NCI-H345 treated with DMSO at 0.1 percent for 48 hours (cell line): ENCODE measurements around the gene PRKCA.
"Not testable (repeated sequence)": the region's sequence is repeated elsewhere in the genome, so short reads cannot be mapped to it uniquely, and the experiment has no call there.

Experiments
- DNase-seq: peaks from one replicate; lab custom pipeline; 2025; ENCODE audit not compliant: unreplicated experiment; lab: John Stamatoyannopoulos, UW

Gene PRKCA

GRCh38 chr17:66432996-66433551 is 130.7 kb downstream of the PRKCA start:
- no peak for DNase-seq

GRCh38 chr17:66435182-66435581 is 132.8 kb downstream of the PRKCA start:
- DNase-seq: no peak

GRCh38 chr17:66436631-66437030 is 134.2 kb downstream of the PRKCA start:
- no peak for DNase-seq

GRCh38 chr17:66437476-66438026 is 135.1 kb downstream of the PRKCA start:
- no peak for DNase-seq

GRCh38 chr17:66438101-66438500 is 135.7 kb downstream of the PRKCA start:
- DNase-seq: no peak

- DNase-seq: no peak
These were observed 138.8 kb downstream of the PRKCA start for GRCh38 chr17:66441101-66441661.

GRCh38 chr17:66443166-66443565 is 140.8 kb downstream of the PRKCA start:
- no peak for DNase-seq

- DNase-seq: no peak
These were observed 141.2 kb downstream of the PRKCA start for GRCh38 chr17:66443606-66444005.

GRCh38 chr17:66444031-66444430 is 141.6 kb downstream of the PRKCA start:
- DNase-seq: no peak

- no peak for DNase-seq
These were observed 142.8 kb downstream of the PRKCA start for GRCh38 chr17:66445229-66445628.

GRCh38 chr17:66446419-66446818 is 144.0 kb downstream of the PRKCA start:
- no peak for DNase-seq

- DNase-seq: no peak
These were observed 144.7 kb downstream of the PRKCA start for GRCh38 chr17:66447159-66447558.

GRCh38 chr17:66448026-66448639 is 145.7 kb downstream of the PRKCA start:
- DNase-seq: no peak

GRCh38 chr17:66449418-66449977 is 147.1 kb downstream of the PRKCA start:
- no peak for DNase-seq

- DNase-seq: no peak
These were observed 147.8 kb downstream of the PRKCA start for GRCh38 chr17:66450008-66450851.

- no peak for DNase-seq
These were observed 148.4 kb downstream of the PRKCA start for GRCh38 chr17:66450852-66451158.

- no peak for DNase-seq
These were observed 149.1 kb downstream of the PRKCA start for GRCh38 chr17:66451188-66452149.

GRCh38 chr17:66455060-66455459 is 152.6 kb downstream of the PRKCA start:
- DNase-seq: no peak

- DNase-seq: not testable (repeated sequence)
These were observed 155.1 kb downstream of the PRKCA start for GRCh38 chr17:66457499-66457898.

GRCh38 chr17:66458782-66459181 is 156.4 kb downstream of the PRKCA start:
- no peak for DNase-seq
